Liver (tissue), 3 donors: ENCODE measurements around the gene PSMB9.

Source experiments
- CTCF ChIP-seq: fragments of 150-350 bp; IDR thresholded peaks from 2 replicates; pipeline ENCODE4 v1.5.1; 2017; ENCODE audit warnings: improper control_type of control experiment, low read depth, low read length; ENCODE audit not compliant: missing input control
- FOXA1 ChIP-seq: IDR thresholded peaks from 2 replicates; pipeline ENCODE4 v1.6.1; 2016; ENCODE audit warnings: antibody characterized with exemption
- FOXA2 ChIP-seq: IDR thresholded peaks from 2 replicates; pipeline ENCODE4 v1.6.1; 2016; ENCODE audit warnings: antibody characterized with exemption
- GABPA ChIP-seq, 2 donors: IDR thresholded peaks in 1 of 2; conservative IDR thresholded peaks in 1 of 2; 2 replicates each; pipeline ENCODE4 v1.6.1; 2016; ENCODE audit warnings: antibody characterized with exemption in 2 of 2, mild to moderate bottlenecking in 1 of 2, moderate library complexity in 1 of 2
- JUND ChIP-seq, 2 donors: IDR thresholded peaks; 2 replicates each; pipeline ENCODE4 v1.6.1; 2016; ENCODE audit warnings: antibody characterized with exemption in 2 of 2
- RAD21 ChIP-seq, 2 donors: IDR thresholded peaks; 2 replicates each; pipeline ENCODE4 v1.6.1; 2016; ENCODE audit warnings: antibody characterized with exemption in 2 of 2, mild to moderate bottlenecking in 2 of 2
- REST ChIP-seq: IDR thresholded peaks from 2 replicates; pipeline ENCODE4 v1.6.1; 2016; ENCODE audit warnings: antibody characterized with exemption, mild to moderate bottlenecking
- SP1 ChIP-seq: IDR thresholded peaks from 2 replicates; pipeline ENCODE4 v1.6.1; 2018; ENCODE audit warnings: antibody characterized with exemption, mild to moderate bottlenecking
- TAF1 ChIP-seq: conservative IDR thresholded peaks from 2 replicates; pipeline ENCODE4 v1.6.1; 2016; ENCODE audit warnings: antibody characterized with exemption, mild to moderate bottlenecking
- ZBTB33 ChIP-seq: IDR thresholded peaks from 2 replicates; pipeline ENCODE4 v1.6.1; 2016; ENCODE audit warnings: antibody characterized with exemption
- donor health status: healthy.
- donor health status: healthy.

GRCh38 chr6:32862725-32863124 lies 8.7 kb downstream of the PSMB9 start:
- no peak for TF ChIP-seq CTCF
- TF ChIP-seq FOXA2 = no peak
- no peak for TF ChIP-seq JUND (IDR thresholded peaks at IDR 0.05)
- TF ChIP-seq TAF1 = no peak
- no peak for TF ChIP-seq SP1
- no peak for TF ChIP-seq REST
- no peak for TF ChIP-seq GABPA (IDR thresholded peaks at IDR 0.05 in 1 of 2, conservative IDR thresholded peaks at IDR 0.05 in 1 of 2)
- TF ChIP-seq FOXA1 = no peak
- TF ChIP-seq RAD21 (IDR thresholded peaks at IDR 0.05) = no peak
- TF ChIP-seq ZBTB33 = no peak
